Activated T-cell treated with anti-CD3 and anti-CD28 coated beads for 48 hours (primary cell): ENCODE results near the gene PNMA8A.

Experiments
- DNase-seq: peaks from one replicate; pipeline ENCODE4 v3.0.0-alpha.2; 2020; ENCODE audit warnings: low read depth

Gene PNMA8A

DNA sequence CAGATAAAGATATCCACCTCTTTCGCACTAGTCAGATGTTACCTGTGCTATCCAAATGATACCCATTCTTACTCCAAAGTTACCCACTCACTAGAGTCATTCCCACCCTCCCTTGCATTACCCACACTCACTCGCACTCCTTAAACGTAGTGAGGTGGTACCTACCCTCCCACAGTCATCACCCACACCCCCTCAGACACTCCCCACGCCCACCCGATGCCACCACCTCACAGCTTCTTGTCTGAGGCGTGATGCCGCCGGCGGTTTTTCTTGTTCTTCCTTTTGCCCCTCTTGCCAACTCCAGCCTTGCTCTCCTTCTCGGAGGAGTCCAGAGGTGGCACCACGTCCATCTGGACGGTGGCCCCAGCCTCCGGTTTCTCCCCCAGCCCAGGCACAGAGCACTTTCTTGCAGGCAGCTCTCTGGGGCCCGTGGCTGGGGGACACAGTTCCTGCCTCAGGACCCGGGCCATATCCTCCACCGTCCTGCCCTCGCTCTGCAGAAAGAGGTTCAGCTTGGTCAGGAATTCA, 43.8 kb downstream of the PNMA8A start:
- no peak for DNase-seq

DNA sequence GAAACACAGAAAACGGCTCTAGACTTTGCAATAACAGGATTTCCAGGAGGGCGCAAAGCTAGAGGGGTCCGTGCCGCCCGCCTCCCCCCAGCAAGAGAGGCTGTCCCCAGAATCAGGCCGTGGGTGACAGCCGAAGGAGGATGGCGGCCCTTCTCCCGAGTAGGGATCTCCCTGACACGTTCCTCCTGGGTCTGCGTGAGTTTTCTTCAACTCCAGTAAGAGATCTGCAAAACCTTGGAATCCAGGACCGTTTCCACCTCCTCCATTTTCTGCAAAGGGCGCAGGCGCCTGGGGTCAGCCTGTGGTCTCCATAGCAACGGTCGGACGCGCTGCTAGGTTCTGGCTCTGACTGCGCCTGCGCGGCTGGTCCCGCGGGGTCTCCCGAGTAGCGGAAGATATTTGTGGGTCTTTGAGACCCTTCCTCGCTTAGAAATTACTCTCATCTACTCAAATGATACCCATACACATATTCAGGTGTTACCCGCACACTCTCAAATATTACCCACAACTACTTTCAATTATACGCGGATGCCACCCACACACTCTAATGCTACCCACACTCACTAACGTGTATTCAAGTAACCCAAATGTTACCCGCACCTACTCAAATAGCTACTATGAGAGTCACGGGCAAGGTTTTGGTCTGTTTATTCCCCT, 44.7 kb downstream of the PNMA8A start:
- peak; percentile 38 for DNase-seq

DNA sequence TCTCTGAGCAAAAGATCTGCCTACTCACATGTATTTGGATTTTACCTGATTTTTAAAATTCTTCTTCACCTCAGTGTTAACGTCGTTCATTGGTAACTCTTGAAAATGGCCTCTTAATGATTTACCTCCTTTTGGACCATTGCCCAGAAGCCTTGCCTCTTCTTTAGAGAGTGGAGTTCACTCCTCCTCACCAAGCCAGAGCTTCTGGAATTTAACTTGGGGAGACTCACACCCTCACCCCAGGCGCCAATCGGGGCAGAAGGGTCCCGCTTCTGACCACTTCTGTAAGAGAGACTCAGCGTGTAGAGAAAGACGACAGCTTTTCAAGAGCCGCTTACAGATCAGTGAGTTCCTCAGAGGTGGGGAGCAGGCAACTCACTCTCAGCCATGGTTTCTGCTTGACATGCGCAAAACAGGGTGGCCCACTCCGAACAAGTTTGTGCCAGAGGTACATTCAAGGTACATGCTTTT, 45.3 kb downstream of the PNMA8A start:
- DNase-seq, result no peak

DNA sequence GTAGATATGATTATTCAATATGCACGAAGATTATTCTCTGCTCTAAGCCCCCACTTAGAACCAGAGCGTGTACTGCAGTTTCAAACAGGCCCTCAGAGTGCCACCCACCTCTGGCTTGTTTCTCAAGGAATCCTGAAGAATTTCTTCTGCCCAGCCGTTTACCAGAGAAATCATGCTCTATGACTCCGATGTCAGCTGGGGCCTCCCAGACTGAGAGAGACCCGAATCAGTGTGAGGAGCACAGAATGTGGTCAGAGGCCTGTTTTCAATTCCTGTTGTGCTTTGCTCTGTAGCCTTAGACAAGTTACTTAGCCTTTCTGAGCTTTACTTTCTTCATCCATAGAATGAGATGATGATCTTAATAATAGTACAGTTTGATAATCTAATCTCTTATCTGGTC, 48.2 kb downstream of the PNMA8A start:
- DNase-seq, result no peak

DNA sequence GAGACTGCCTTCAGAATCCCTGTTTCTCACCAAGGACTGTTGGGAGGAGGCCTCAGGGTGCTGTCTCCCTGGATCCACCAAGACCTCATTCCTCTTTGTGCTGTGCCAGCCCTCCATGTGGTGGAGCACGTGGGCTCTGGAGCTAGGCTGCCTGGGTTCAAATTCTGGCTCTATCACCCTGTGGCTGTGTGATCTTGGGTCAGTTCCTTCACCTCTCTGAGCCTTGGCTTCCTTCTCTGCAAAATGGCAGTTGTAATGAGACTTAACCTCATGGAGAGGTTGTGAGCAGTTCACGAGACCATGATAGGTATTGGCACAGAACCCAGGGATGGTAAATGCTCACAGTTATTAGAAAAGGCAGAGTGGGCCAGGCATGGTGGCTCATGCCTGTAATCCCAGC, 49.0 kb downstream of the PNMA8A start:
- no peak for DNase-seq

DNA sequence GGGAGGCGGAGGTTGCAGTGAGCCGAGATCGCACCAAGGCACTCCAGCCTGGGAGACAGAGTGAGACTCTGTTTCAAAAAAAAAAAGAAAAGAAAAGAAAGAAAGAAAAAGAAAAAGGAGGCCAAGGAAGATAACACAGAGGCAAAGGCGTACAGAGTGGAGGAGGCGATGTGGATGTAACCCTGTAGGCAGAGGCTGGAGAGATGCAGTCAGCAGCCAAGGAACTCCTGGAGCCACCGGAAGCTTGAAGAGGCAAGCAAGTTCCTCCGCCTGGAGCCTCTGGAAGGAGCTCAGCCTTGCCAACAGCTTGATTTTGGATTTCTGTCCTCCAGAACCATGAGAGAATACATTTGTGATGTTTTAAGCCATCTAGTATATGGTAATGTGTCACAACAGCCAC, 51.3 kb downstream of the PNMA8A start:
- no peak for DNase-seq
